Activated CD4-positive, alpha-beta T cell treated with anti-CD3 and anti-CD28 coated beads, Interleukin-10, Interleukin-2, amounts not matched to agents 100 ng/mL and 50 ng/mL, durations not matched to agents 16 hours and 8 hours (primary cell): ENCODE results near the gene CUBN.

ENCODE experiments used
- DNase-seq: peaks from one replicate; pipeline ENCODE4 v3.0.0-alpha.2; 2020

The CUBN gene

GRCh38 chr10:17006631-17007417 lies 122.8 kb downstream of the CUBN start:
- DNase-seq, result no peak

- no peak for DNase-seq
Observed at GRCh38 chr10:17005621-17006566, 123.7 kb downstream of the CUBN start.

- no peak for DNase-seq
Observed at GRCh38 chr10:17004801-17005380, 124.7 kb downstream of the CUBN start.

GRCh38 chr10:17003651-17004286 lies 125.8 kb downstream of the CUBN start:
- no peak for DNase-seq

GRCh38 chr10:17003151-17003550 lies 126.5 kb downstream of the CUBN start:
- peak; percentile 85 for DNase-seq

- DNase-seq, result peak; percentile 73
Observed at GRCh38 chr10:17001961-17002749, 127.5 kb downstream of the CUBN start.

GRCh38 chr10:17001297-17001744 lies 128.3 kb downstream of the CUBN start:
- DNase-seq, result no peak

- no peak for DNase-seq
Observed at GRCh38 chr10:16999665-17000451, 129.8 kb downstream of the CUBN start.

GRCh38 chr10:16996530-16996964 lies 133.1 kb downstream of the CUBN start:
- no peak for DNase-seq

GRCh38 chr10:16995867-16996529 lies 133.6 kb downstream of the CUBN start:
- DNase-seq, result no peak

GRCh38 chr10:16993186-16993585 lies 136.4 kb downstream of the CUBN start:
- no peak for DNase-seq

GRCh38 chr10:16992611-16993119 lies 136.9 kb downstream of the CUBN start:
- no peak for DNase-seq

GRCh38 chr10:16991011-16991410 lies 138.6 kb downstream of the CUBN start:
- no peak for DNase-seq

GRCh38 chr10:16989826-16990293 lies 139.8 kb downstream of the CUBN start:
- DNase-seq, result no peak

- no peak for DNase-seq
Observed at GRCh38 chr10:16988900-16989299, 140.7 kb downstream of the CUBN start.

GRCh38 chr10:16987976-16988610 lies 141.5 kb downstream of the CUBN start:
- DNase-seq, result no peak

- DNase-seq, result no peak
Observed at GRCh38 chr10:16987206-16987621, 142.4 kb downstream of the CUBN start.

GRCh38 chr10:16986406-16987205 lies 143.0 kb downstream of the CUBN start:
- DNase-seq, result no peak

- no peak for DNase-seq
Observed at GRCh38 chr10:16986082-16986405, 143.6 kb downstream of the CUBN start.
